Measurements from ENCODE around the gene GALNT2.

- TF ChIP-seq CTCF (IDR thresholded peaks at IDR 0.05; ENCODE audit: low read length): no peak
- TF ChIP-seq EZH2 (optimal IDR thresholded peaks at IDR 0.05; ENCODE audit: low read depth, low read length): no peak
These were observed 52.3 kb downstream of the GALNT2 start for GRCh38 chr1:230119340-230119739.

Measured in MM.1S (cell line).